Measurements from ENCODE around the gene TRAPPC2. TPM values are rescaled to one million over a fixed set of nuclear protein-coding genes. Genes with fewer than 3 reads are reported as not detected.

TRAPPC2 gene
- total RNA-seq, 1 experiment from 2014 or later, result 11.9 TPM

GRCh38 chrX:13778916-13779315, 44.5 kb upstream of the TRAPPC2 start:
- ChIA-PET POLR2A (no interaction called here), CTCF (no interaction called here), RAD21 (ENCODE audit: low non-redundant PET in 1 of 2, low total read pairs in 2 of 2, uncharacterized antibody in 2 of 2, unreplicated experiment in 2 of 2) (no interaction called here)
- Histone ChIP-seq H3K9me2 (ENCODE audit: insufficient read depth) (no peaks in the 10 kb centered on the region), H4K20me1 (ENCODE audit: insufficient read depth) (no peaks in the 10 kb centered on the region), H3K36me3 (ENCODE audit: control insufficient read depth in 1 of 2, insufficient read depth in 2 of 2, low read length in 2 of 2) (no peaks in the 10 kb centered on the region; a peak in 2 of 4 replicates), H3K9ac (ENCODE audit: low read length) (no peak overlapping the region), H3K4me3 (replicated peaks in 1 of 2; ENCODE audit: low read depth in 1 of 2, low read length in 2 of 2) (no peak overlapping the region), H3K9me3 (ENCODE audit: control insufficient read depth in 1 of 2, insufficient read depth in 1 of 2, low read depth in 1 of 2, low read length in 2 of 2) (no peaks in the 10 kb centered on the region), H3K27ac (ENCODE audit: low read depth, low read length) (no peak overlapping the region), H3K4me1 (ENCODE audit: control insufficient read depth in 1 of 2, insufficient read depth in 2 of 2, low read length in 2 of 2) (no peaks in the 10 kb centered on the region), H3K4me2 (ENCODE audit: low read length) (no peak overlapping the region), H3K79me2 (ENCODE audit: insufficient read depth, low read length) (no peaks in the 10 kb centered on the region), H2AFZ (ENCODE audit: low read depth, low read length, poor library complexity, severe bottlenecking) (no peak overlapping the region), H3K27me3 (ENCODE audit: insufficient read depth, low read length) (no peaks in the 10 kb centered on the region)
- intact Hi-C loops (cut with micrococcal nuclease), result no loop called here
- ATAC-seq, result no peak
- DNase-seq (ENCODE audit: low read depth, low spot score), result no peak
- no TSS peak for BruUV-seq (replicated peaks)
- TF ChIP-seq CBX3 (IDR thresholded peaks at IDR 0.05; ENCODE audit: low read depth) (no peak), ATF3 (IDR thresholded peaks at IDR 0.05) (no peak), JUND (IDR thresholded peaks at IDR 0.05) (no peak), SP1 (IDR thresholded peaks at IDR 0.05; ENCODE audit: low read depth) (no peak), ZFX (IDR thresholded peaks at IDR 0.05) (no peak), POLR2AphosphoS5 (IDR thresholded peaks at IDR 0.05; ENCODE audit: low read depth, low read length) (no peak), SIN3A (IDR thresholded peaks at IDR 0.05; ENCODE audit: low read depth) (no peak), SRF (IDR thresholded peaks at IDR 0.05; ENCODE audit: low read depth) (no peak), EZH2 (IDR thresholded peaks at IDR 0.05) (no peak)
- TF ChIP-seq, protein P1, sequence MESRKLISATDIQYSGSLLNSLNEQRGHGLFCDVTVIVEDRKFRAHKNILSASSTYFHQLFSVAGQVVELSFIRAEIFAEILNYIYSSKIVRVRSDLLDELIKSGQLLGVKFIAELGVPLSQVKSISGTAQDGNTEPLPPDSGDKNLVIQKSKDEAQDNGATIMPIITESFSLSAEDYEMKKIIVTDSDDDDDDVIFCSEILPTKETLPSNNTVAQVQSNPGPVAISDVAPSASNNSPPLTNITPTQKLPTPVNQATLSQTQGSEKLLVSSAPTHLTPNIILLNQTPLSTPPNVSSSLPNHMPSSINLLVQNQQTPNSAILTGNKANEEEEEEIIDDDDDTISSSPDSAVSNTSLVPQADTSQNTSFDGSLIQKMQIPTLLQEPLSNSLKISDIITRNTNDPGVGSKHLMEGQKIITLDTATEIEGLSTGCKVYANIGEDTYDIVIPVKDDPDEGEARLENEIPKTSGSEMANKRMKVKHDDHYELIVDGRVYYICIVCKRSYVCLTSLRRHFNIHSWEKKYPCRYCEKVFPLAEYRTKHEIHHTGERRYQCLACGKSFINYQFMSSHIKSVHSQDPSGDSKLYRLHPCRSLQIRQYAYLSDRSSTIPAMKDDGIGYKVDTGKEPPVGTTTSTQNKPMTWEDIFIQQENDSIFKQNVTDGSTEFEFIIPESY (IDR thresholded peaks at IDR 0.05; ENCODE audit: extremely low read depth, insufficient replicate concordance, low read length), result no peak
- TF ChIP-seq, protein P2, sequence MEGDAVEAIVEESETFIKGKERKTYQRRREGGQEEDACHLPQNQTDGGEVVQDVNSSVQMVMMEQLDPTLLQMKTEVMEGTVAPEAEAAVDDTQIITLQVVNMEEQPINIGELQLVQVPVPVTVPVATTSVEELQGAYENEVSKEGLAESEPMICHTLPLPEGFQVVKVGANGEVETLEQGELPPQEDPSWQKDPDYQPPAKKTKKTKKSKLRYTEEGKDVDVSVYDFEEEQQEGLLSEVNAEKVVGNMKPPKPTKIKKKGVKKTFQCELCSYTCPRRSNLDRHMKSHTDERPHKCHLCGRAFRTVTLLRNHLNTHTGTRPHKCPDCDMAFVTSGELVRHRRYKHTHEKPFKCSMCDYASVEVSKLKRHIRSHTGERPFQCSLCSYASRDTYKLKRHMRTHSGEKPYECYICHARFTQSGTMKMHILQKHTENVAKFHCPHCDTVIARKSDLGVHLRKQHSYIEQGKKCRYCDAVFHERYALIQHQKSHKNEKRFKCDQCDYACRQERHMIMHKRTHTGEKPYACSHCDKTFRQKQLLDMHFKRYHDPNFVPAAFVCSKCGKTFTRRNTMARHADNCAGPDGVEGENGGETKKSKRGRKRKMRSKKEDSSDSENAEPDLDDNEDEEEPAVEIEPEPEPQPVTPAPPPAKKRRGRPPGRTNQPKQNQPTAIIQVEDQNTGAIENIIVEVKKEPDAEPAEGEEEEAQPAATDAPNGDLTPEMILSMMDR (IDR thresholded peaks at IDR 0.05 in 2 of 3, conservative IDR thresholded peaks at IDR 0.05 in 1 of 3; ENCODE audit: borderline replicate concordance in 1 of 3, insufficient read depth in 1 of 3, low read depth in 2 of 3, low read length in 2 of 3), result no peak
